Hepatocyte (in vitro differentiated cells): ENCODE data around the gene CCDC85C.

Source experiments
- CTCF ChIP-seq: fragments of 200-600 bp; sonication (generic); IDR thresholded peaks from 2 replicates; pipeline ENCODE4 v1.5.1; 2016; ENCODE audit warnings: antibody characterized with exemption, mild to moderate bottlenecking; ENCODE audit not compliant: poor library complexity
- EZH2 ChIP-seq: fragments of 200-600 bp; sonication (generic); IDR thresholded peaks from 2 replicates; pipeline ENCODE4 v1.6.1; 2016; ENCODE audit warnings: antibody characterized with exemption, mild to moderate bottlenecking, borderline replicate concordance
- EZH2phosphoT487 ChIP-seq: fragments of 200-600 bp; sonication (generic); IDR thresholded peaks from one replicate; pipeline ENCODE4 v1.6.1; 2018; ENCODE audit warnings: antibody characterized with exemption, mild to moderate bottlenecking, low read depth, moderate library complexity; ENCODE audit not compliant: unreplicated experiment, severe bottlenecking

GRCh38 chr14:99581374-99581773 is 22.6 kb downstream of the CCDC85C start:
- TF ChIP-seq CTCF, result no peak
- no peak for TF ChIP-seq EZH2
- TF ChIP-seq EZH2phosphoT487, result no peak
